Neural cell (in vitro differentiated cells): ENCODE results near the gene IQCH.

Experiments used
- MXI1 ChIP-seq: fragments of 450-650 bp; conservative IDR thresholded peaks from 2 replicates; pipeline ENCODE4 v1.6.1; 2014; ENCODE audit warnings: antibody characterized with exemption, mild to moderate bottlenecking; ENCODE audit not compliant: poor library complexity, severe bottlenecking
- POLR2AphosphoS5 ChIP-seq: IDR thresholded peaks from 2 replicates; pipeline ENCODE4 v1.6.1; 2012
- TF ChIP-seq, protein P1 (sequence below): fragments of 450-650 bp; IDR thresholded peaks from 2 replicates; pipeline ENCODE4 v1.5.1; 2014; ENCODE audit warnings: antibody characterized with exemption, mild to moderate bottlenecking, moderate library complexity; ENCODE audit not compliant: poor library complexity, severe bottlenecking
- TF ChIP-seq, protein P2 (sequence below): IDR thresholded peaks from 2 replicates; pipeline ENCODE4 v1.6.1; 2012; ENCODE audit warnings: borderline replicate concordance

DNA sequence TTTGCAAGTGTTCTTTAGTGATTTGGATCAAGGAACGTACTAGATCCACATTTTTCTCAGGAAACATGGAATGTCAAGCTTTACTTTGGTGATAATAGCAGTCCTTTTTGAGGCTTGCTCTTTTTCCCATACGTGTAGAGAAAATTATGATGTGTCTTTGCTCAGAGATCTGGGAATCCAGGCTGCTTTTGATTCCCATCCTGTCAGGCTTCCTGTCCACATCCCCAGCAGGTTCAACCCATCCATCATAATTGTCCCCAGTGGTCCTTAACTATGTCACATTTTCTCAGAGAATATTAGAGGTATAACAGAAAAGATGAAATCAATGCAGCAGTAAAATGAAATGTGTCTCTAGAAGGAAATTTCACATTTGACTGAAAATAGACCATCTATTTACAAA is 111.4 kb downstream of the IQCH start:
- TF ChIP-seq, protein P1, sequence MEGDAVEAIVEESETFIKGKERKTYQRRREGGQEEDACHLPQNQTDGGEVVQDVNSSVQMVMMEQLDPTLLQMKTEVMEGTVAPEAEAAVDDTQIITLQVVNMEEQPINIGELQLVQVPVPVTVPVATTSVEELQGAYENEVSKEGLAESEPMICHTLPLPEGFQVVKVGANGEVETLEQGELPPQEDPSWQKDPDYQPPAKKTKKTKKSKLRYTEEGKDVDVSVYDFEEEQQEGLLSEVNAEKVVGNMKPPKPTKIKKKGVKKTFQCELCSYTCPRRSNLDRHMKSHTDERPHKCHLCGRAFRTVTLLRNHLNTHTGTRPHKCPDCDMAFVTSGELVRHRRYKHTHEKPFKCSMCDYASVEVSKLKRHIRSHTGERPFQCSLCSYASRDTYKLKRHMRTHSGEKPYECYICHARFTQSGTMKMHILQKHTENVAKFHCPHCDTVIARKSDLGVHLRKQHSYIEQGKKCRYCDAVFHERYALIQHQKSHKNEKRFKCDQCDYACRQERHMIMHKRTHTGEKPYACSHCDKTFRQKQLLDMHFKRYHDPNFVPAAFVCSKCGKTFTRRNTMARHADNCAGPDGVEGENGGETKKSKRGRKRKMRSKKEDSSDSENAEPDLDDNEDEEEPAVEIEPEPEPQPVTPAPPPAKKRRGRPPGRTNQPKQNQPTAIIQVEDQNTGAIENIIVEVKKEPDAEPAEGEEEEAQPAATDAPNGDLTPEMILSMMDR = no peak
- TF ChIP-seq POLR2AphosphoS5 (no peak), MXI1 (no peak)
- TF ChIP-seq, protein P2, sequence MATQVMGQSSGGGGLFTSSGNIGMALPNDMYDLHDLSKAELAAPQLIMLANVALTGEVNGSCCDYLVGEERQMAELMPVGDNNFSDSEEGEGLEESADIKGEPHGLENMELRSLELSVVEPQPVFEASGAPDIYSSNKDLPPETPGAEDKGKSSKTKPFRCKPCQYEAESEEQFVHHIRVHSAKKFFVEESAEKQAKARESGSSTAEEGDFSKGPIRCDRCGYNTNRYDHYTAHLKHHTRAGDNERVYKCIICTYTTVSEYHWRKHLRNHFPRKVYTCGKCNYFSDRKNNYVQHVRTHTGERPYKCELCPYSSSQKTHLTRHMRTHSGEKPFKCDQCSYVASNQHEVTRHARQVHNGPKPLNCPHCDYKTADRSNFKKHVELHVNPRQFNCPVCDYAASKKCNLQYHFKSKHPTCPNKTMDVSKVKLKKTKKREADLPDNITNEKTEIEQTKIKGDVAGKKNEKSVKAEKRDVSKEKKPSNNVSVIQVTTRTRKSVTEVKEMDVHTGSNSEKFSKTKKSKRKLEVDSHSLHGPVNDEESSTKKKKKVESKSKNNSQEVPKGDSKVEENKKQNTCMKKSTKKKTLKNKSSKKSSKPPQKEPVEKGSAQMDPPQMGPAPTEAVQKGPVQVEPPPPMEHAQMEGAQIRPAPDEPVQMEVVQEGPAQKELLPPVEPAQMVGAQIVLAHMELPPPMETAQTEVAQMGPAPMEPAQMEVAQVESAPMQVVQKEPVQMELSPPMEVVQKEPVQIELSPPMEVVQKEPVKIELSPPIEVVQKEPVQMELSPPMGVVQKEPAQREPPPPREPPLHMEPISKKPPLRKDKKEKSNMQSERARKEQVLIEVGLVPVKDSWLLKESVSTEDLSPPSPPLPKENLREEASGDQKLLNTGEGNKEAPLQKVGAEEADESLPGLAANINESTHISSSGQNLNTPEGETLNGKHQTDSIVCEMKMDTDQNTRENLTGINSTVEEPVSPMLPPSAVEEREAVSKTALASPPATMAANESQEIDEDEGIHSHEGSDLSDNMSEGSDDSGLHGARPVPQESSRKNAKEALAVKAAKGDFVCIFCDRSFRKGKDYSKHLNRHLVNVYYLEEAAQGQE = peak; percentile 81
